CD4-positive, CD25-positive, alpha-beta regulatory T cell (primary cell): ENCODE data around the gene L1CAM. TPM values are rescaled to one million over a fixed set of nuclear protein-coding genes. Genes with fewer than 3 reads are reported as not detected.
A peak's percentile ranks its signal among the peaks of the same experiment; 100 is the strongest.

Experiments
- ATAC-seq, 2 donors: fragments of 150-1000 bp; cut with Tn5 transposase; one replicate each; pipeline ENCODE4 v1.10.0; 2021; ENCODE audit warnings: low read depth in 2 of 2, moderate number of reproducible peaks in 2 of 2, moderate library complexity in 1 of 2
- DNase-seq, 3 donors: peaks; one replicate each; pipeline versions ENCODE4 v3.0.0 to v3.0.0-alpha.2; 2012 to 2022; ENCODE audit warnings: mixed read lengths in 1 of 3
- H3K27ac ChIP-seq: one replicate; pipeline ENCODE4 v1.7.0; 2013; ENCODE audit warnings: mild to moderate bottlenecking, low read length; ENCODE audit not compliant: insufficient read depth, poor library complexity, severe bottlenecking
- H3K27me3 ChIP-seq: one replicate; pipeline ENCODE4 v1.7.0; 2013; ENCODE audit warnings: low read length; ENCODE audit not compliant: control insufficient read depth, insufficient read depth
- H3K36me3 ChIP-seq: one replicate; pipeline ENCODE4 v1.7.0; 2013; ENCODE audit warnings: mild to moderate bottlenecking, low read length, moderate library complexity; ENCODE audit not compliant: control insufficient read depth, insufficient read depth
- H3K4me1 ChIP-seq: 2 replicates; pipeline ENCODE4 v1.7.0; 2013; ENCODE audit warnings: mild to moderate bottlenecking, low read length; ENCODE audit not compliant: insufficient read depth, control insufficient read depth, poor library complexity, severe bottlenecking
- H3K4me3 ChIP-seq: one replicate; pipeline ENCODE4 v1.7.0; 2013; ENCODE audit warnings: low read depth, mild to moderate bottlenecking, low read length, moderate library complexity
- H3K9me3 ChIP-seq, 2 experiments: 1 replicate in 1 of 2; 2 replicates in 1 of 2; pipeline ENCODE4 v1.7.0; 2013; ENCODE audit warnings: low read length in 2 of 2, mild to moderate bottlenecking in 1 of 2, moderate library complexity in 1 of 2; ENCODE audit not compliant: control insufficient read depth in 2 of 2
- H3K27ac Mint-ChIP-seq, 3 donors: one replicate each; pipeline ENCODE4 v1.8.0; 2020 to 2022; ENCODE audit warnings: mild to moderate bottlenecking in 3 of 3, mixed read lengths in 3 of 3, moderate library complexity in 2 of 3
- H3K27me3 Mint-ChIP-seq: one replicate; pipeline ENCODE4 v1.8.0; 2022; ENCODE audit warnings: mild to moderate bottlenecking, mixed read lengths
- H3K36me3 Mint-ChIP-seq: one replicate; pipeline ENCODE4 v1.8.0; 2020; ENCODE audit warnings: mixed read lengths
- H3K4me1 Mint-ChIP-seq, 4 donors: one replicate each; pipeline ENCODE4 v1.8.0; 2020 to 2022; ENCODE audit warnings: mixed read lengths in 4 of 4, mild to moderate bottlenecking in 1 of 4
- H3K4me3 Mint-ChIP-seq, 4 donors: one replicate each; pipeline ENCODE4 v1.8.0; 2020 to 2022; ENCODE audit warnings: mild to moderate bottlenecking in 4 of 4, mixed read lengths in 4 of 4, moderate library complexity in 3 of 4
- H3K9me3 Mint-ChIP-seq, 7 donors: one replicate each; pipeline ENCODE4 v1.8.0; 2020 to 2022; ENCODE audit warnings: mixed read lengths in 7 of 7, mild to moderate bottlenecking in 3 of 7, moderate library complexity in 2 of 7
- polyA plus RNA-seq, 4 donors: library from polyadenylated mRNA; unstranded; fragments of 300-500 nt; fragmentation: Illumina TruSeq; gene quantifications; one replicate each; pipeline ENCODE4 v1.2.3, GENCODE V29; 2021
- total RNA-seq: library from RNA; stranded (reverse); gene quantifications from one replicate; pipeline ENCODE4 v1.2.3, GENCODE V29; 2022

Gene L1CAM
- total and polyA plus RNA-seq, 5 donors from 2014 or later = 0.67 to 2.1 TPM; not detected in 3

DNA sequence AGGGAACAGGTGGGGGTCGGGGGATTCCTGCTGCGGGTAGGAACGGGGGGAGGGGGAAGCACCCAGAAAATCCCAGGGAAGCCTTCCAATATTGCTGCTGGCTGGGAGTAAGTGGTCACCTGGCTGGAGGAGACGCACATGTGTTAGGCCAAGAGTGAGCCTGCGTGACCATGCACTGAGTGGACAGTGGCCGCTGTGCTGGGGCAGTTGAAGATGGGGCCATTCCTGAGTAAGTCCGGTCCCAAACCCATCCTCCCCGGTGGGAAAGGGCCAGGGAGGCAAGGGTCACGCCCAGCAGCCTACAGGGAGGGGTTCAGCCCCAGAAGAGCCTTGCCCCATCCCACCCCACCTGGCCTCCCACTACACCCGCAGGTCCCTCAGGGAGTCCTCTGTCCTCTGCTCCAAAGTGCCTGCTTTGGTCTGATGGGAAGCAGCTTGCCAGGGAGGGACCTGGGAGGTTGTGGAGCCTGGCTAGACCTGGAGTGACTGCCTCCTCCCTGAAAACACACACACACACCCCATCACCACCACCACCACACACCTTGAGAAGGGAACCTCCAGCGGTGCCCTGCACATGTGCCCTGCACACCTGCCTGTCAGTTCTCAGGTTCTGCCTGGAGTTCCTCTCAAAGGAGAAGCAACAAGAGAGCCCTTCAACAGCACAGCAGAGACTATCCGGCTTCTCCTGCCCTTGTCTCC lies 6.1 kb downstream of the L1CAM start:
- H3K27me3 Mint-ChIP-seq = peaks cover 28% of the 10 kb centered on the region
- Histone ChIP-seq H3K4me3 (no peak overlapping the region), H3K36me3 (no peaks in the 10 kb centered on the region), H3K4me1 (peaks cover 11% of the 10 kb centered on the region), H3K27ac (no peak overlapping the region), H3K9me3 (no peaks in the 10 kb centered on the region), H3K27me3 (no peaks in the 10 kb centered on the region)
- H3K4me1 Mint-ChIP-seq = peaks cover 0 to 26% (median under 1%) of the 10 kb centered on the region in 4 donors
- no peak overlapping the region for H3K4me3 Mint-ChIP-seq
- no peak overlapping the region for H3K27ac Mint-ChIP-seq
- ATAC-seq (no peak), DNase-seq (no peak)
- peaks cover 0 to 2% (median 0%) of the 10 kb centered on the region in 7 donors for H3K9me3 Mint-ChIP-seq
- H3K36me3 Mint-ChIP-seq = no peaks in the 10 kb centered on the region

DNA sequence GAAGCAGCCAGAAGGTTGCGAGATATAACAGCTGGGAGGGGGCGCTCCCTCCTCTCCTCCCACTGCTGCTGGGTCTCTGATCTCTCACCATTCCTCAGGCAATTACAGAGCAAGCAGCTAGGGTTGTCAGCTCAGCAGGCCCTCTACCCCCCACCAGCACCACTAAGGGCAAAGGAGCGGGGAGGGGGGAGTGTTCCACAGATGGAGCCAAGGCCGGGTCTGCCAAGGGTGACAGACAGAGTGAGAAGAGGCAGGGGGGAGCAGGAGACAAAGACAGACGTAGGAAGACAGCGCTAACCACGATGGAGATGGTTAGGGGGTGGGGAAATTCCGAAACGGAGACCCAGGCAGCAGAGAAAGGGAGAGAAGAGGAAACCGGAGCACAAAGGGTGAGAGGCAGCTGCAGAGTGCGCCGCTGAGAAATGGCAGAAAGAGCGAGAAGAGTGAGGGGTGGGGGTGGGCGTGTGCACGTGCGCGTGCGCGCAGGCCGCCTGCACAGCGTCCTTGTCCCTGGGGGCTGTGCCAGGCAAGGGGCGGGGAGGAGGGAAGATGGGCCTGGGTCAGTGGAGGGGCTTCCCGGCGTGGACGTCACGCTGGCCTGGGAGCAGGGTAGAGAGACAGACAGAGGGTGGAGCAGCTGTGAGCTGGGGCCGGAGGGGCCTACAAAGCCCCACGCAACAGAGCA lies 6.9 kb downstream of the L1CAM start:
- H3K9me3 ChIP-seq = no peaks in the 10 kb centered on the region
- DNase-seq (no peak), ATAC-seq (no peak)
- peaks cover 23% of the 10 kb centered on the region for H3K27me3 Mint-ChIP-seq
- H3K27ac ChIP-seq = no peak overlapping the region
- peaks cover 0 to 6% (median 0%) of the 10 kb centered on the region in 7 donors for H3K9me3 Mint-ChIP-seq
- H3K36me3 ChIP-seq = no peaks in the 10 kb centered on the region
- H3K4me1 ChIP-seq = peaks cover 10% of the 10 kb centered on the region
- H3K27ac Mint-ChIP-seq = no peak overlapping the region
- peak overlapping the region in 1 of 4 donors; percentile 21 for H3K4me3 Mint-ChIP-seq
- H3K4me1 Mint-ChIP-seq = peaks cover 0 to 27% (median 1%) of the 10 kb centered on the region in 4 donors
- no peak overlapping the region for H3K4me3 ChIP-seq
- no peaks in the 10 kb centered on the region for H3K36me3 Mint-ChIP-seq
- no peaks in the 10 kb centered on the region for H3K27me3 ChIP-seq

DNA sequence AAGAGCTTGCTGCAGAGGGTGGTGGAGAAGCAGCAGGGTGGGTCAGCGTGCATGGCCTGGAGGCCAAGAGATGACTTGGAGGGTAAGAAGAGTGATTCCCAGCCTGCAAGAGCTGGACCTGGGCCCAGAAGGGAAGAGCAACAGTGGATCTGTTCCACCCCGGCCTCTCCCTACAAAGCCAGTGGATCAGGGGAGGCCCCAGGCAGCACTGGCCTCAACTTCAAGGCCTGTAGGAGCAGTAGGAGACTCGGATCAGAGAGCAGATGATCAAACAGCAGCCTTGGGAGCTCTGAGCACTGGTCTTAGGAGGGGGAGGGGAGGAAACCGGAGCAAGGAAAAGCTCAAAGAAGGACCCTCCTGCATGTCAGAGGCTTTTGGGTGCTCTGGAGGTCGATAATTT lies 7.6 kb downstream of the L1CAM start:
- ATAC-seq (no peak), DNase-seq (no peak)
- Histone ChIP-seq H3K36me3 (no peaks in the 10 kb centered on the region), H3K9me3 (no peaks in the 10 kb centered on the region), H3K4me1 (peaks cover 10% of the 10 kb centered on the region), H3K27ac (no peak overlapping the region), H3K27me3 (no peaks in the 10 kb centered on the region), H3K4me3 (no peak overlapping the region)
- Mint-ChIP-seq H3K27me3 (peaks cover 23% of the 10 kb centered on the region), H3K4me3 (peak overlapping the region in 1 of 4 donors; percentile 13), H3K27ac (no peak overlapping the region), H3K4me1 (peaks cover 0 to 27% (median 1%) of the 10 kb centered on the region in 4 donors), H3K36me3 (no peaks in the 10 kb centered on the region), H3K9me3 (peaks cover 0 to 6% (median 0%) of the 10 kb centered on the region in 7 donors)

DNA sequence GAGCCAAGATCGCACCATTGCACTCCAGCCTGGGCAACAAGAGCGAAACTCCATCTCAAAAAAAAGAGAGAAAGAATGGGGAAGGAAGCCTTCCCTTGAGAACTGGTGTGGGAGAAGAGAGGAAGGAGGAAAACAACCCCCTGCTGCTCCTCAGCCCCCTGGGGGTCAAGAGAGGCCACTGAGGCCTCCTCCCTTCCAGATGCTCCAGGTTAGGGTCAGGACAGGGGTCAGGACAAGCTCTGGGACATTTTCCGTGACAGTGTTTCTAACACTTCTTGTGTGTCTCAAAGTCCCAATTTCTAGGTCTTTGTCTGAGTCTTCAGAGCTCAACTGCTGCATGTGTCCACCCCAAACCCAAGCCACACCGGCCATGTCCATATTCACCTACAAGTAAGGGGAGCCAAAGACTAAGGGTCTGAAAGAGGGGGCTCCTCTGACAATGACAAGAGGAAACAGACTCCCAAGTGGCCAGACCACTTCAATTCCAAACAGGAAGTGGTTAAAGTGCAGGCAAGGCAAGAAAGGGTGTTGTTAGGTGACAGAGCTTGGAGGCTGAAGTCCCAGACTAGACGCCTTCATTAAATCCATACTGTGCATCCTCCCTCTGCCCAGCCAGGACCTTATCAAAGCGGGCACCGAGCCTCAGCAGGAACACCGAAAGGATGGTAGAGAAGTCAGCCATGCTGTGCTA lies 8.3 kb downstream of the L1CAM start:
- peaks cover 0 to 27% (median 1%) of the 10 kb centered on the region in 4 donors for H3K4me1 Mint-ChIP-seq
- ATAC-seq = no peak
- H3K27me3 Mint-ChIP-seq = peaks cover 23% of the 10 kb centered on the region
- H3K9me3 ChIP-seq = no peaks in the 10 kb centered on the region
- H3K4me3 ChIP-seq = no peak overlapping the region
- H3K4me1 ChIP-seq = peaks cover 10% of the 10 kb centered on the region
- H3K9me3 Mint-ChIP-seq = peaks cover 0 to 8% (median 0%) of the 10 kb centered on the region in 7 donors
- no peak overlapping the region for H3K4me3 Mint-ChIP-seq
- H3K27ac Mint-ChIP-seq = no peak overlapping the region
- no peak overlapping the region for H3K27ac ChIP-seq
- no peaks in the 10 kb centered on the region for H3K27me3 ChIP-seq
- H3K36me3 ChIP-seq = no peaks in the 10 kb centered on the region
- no peak for DNase-seq
- H3K36me3 Mint-ChIP-seq = no peaks in the 10 kb centered on the region

DNA sequence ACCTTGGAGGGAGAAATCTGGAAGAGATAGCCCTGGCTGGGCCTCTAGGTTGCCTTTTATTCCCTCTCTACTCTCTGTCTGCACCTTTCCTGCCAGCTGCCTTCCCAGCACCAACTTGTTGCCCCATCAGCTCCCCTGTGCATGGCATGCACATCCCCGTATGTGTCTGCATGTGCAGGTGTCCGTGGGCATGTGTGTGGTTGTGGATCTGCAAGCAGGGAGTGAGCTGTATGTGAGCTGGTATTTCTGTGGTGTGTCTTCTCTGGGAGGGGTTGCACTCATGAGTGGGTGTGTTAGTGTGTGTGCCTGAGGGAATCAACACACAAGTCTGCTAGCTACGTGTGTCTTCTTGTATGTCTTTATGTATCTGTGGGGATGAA lies 9.9 kb downstream of the L1CAM start:
- H3K27me3 Mint-ChIP-seq = peaks cover 22% of the 10 kb centered on the region
- no peak for ATAC-seq
- no peak overlapping the region for H3K27ac ChIP-seq
- no peaks in the 10 kb centered on the region for H3K36me3 Mint-ChIP-seq
- H3K4me1 ChIP-seq = peaks cover 10% of the 10 kb centered on the region
- no peaks in the 10 kb centered on the region for H3K36me3 ChIP-seq
- peaks cover 0 to 8% (median 0%) of the 10 kb centered on the region in 7 donors for H3K9me3 Mint-ChIP-seq
- no peaks in the 10 kb centered on the region for H3K27me3 ChIP-seq
- H3K4me3 Mint-ChIP-seq = no peak overlapping the region
- DNase-seq = no peak
- peaks cover 0 to 27% (median 1%) of the 10 kb centered on the region in 4 donors for H3K4me1 Mint-ChIP-seq
- no peaks in the 10 kb centered on the region for H3K9me3 ChIP-seq
- no peak overlapping the region for H3K27ac Mint-ChIP-seq
- no peak overlapping the region for H3K4me3 ChIP-seq

DNA sequence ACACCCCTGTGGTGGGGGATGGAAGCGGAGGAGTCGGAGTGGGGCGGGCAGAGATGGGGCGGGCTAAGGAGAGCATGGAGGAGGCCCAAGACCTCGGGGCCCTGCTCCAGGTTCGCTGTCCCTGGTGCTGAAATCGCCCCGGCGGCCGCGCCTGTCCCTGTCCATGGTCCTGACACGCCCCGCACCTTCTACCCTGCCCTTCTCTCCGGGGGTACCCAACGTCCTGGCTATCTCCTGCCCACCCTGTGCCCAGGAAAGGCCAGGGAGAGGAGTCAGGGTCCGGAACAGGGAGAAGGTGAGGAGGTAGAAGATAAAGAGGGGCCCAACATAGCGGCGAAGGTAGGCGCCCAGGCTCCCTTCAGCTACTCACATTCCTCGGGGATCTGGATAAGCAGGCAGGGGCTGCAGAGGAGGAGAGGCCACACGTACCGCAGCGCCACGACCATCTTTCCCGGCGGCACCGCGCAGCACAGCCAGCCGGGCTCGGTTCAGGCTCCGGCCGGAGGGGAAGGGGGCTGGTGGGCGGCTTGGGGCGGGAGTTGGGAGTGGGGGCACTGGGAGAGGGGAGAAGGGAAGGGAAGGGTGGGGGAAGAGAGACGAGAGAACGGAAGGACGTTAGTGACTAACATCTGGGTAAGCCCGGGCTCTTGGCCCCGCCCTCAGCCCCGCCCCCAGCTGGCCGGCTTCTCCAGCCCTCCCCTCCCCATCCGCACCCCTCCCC lies 10.4 kb downstream of the L1CAM start:
- H3K4me3 Mint-ChIP-seq = no peak overlapping the region

DNA sequence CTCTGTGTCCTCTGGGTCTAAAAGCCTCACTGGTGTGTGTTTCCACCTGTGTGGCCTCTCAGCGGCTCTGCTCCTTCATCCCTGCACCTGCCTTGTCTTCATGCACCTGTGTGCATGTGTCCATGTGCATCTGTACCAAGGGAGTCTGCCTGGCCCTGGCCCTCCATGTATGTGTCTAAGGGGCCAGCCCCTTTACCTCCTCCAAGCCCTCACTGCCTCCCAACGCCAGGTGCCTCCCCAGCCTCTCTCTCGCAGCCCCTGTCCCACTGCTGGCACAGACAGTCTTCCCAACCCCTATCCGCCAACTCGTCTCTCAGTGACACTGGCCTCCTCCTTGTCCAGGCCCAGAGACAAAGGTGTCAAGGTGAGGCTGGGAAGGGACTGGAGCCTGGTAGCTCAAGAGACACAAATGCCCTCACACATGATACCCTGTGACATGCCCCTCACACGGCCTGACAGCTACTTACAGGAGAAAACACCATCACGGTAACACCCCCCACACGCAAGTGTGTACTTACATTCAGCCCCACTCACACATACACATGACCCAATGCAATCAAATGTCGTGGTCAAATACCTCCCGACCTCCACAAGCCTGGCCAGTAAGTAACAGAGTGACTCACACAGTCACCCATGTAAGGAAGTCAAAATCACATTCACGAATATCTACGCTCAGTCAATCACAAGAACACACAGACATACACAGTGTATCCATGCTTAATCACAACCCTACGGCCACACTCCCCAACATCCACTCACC lies 11.4 kb downstream of the L1CAM start:
- Mint-ChIP-seq H3K9me3 (peaks cover 0 to 8% (median 0%) of the 10 kb centered on the region in 7 donors), H3K27ac (peak overlapping the region in 1 of 3 donors; percentile 43), H3K36me3 (no peaks in the 10 kb centered on the region), H3K4me3 (peak overlapping the region in 1 of 4 donors; percentile 39), H3K27me3 (peaks cover 15% of the 10 kb centered on the region), H3K4me1 (peaks cover 0 to 27% (median 1%) of the 10 kb centered on the region in 4 donors)
- H3K9me3 ChIP-seq = no peaks in the 10 kb centered on the region
- H3K4me1 ChIP-seq = peaks cover 10% of the 10 kb centered on the region
- H3K4me3 ChIP-seq = no peak overlapping the region
- no peak for DNase-seq
- H3K27ac ChIP-seq = no peak overlapping the region
- ATAC-seq = no peak
- no peaks in the 10 kb centered on the region for H3K36me3 ChIP-seq
- no peaks in the 10 kb centered on the region for H3K27me3 ChIP-seq

More for the DNA sequence above, 10.4 kb downstream of the L1CAM start:
- ATAC-seq (peak; percentile 53 to 64), DNase-seq (peak; percentile 34 to 69 (median 58))
- Mint-ChIP-seq H3K36me3 (no peaks in the 10 kb centered on the region), H3K4me1 (peaks cover 0 to 27% (median 1%) of the 10 kb centered on the region in 4 donors), H3K27ac (no peak overlapping the region), H3K9me3 (peaks cover 0 to 8% (median 0%) of the 10 kb centered on the region in 7 donors), H3K27me3 (peaks cover 16% of the 10 kb centered on the region)
- Histone ChIP-seq H3K4me1 (peaks cover 10% of the 10 kb centered on the region), H3K9me3 (no peaks in the 10 kb centered on the region), H3K36me3 (no peaks in the 10 kb centered on the region), H3K27me3 (no peaks in the 10 kb centered on the region), H3K4me3 (no peak overlapping the region), H3K27ac (no peak overlapping the region)
